HepG2 (cell line): Measurements from ENCODE around the gene MRAP. TPM values are rescaled to one million over a fixed set of nuclear protein-coding genes. Genes with fewer than 3 reads are reported as not detected.

ENCODE experiments used
- ATAC-seq: fragments of 200-7000 bp; cut with Tn5 transposase; 3 replicates; pipeline ENCODE4 v1.9.1; 2020; ENCODE audit warnings: mild to moderate bottlenecking, moderate library complexity
- BruUV-seq: library from RNA; stranded (reverse); fragments of 400-500 nt; replicated peaks from 2 replicates; lab custom pipeline; 2021; lab: Mats Ljungman, UMichigan
- CTCF ChIA-PET: fragments of 300-600 bp; formaldehyde crosslinking; extraction: SDS; loops from one replicate; lab custom pipeline; 2021; ENCODE audit warnings: low total read pairs, inconsistent platforms, low intra/inter-chr PET ratio; lab: Yijun Ruan, JAX
- POLR2A ChIA-PET: fragments of 350-600 bp; sonication (Branson Sonifier 250); formaldehyde crosslinking; loops from one replicate; lab custom pipeline; 2020; ENCODE audit warnings: antibody characterized with exemption, inconsistent platforms; lab: Yijun Ruan, JAX
- DNase-seq: peaks from one replicate; pipeline ENCODE4 v3.0.0-alpha.2; 2015; ENCODE audit warnings: low spot score
- FAIRE-seq: peaks from 3 replicates; lab custom pipeline; 2011; peaks lifted over from hg19 to GRCh38; lab: Jason Lieb, UNC
- H2AFZ ChIP-seq: one replicate; pipeline ENCODE4 v1.6.1; 2011; ENCODE audit warnings: low read length, inconsistent platforms
- H3K27ac ChIP-seq: fragments of 300-600 bp; 3 replicates; pipeline ENCODE4 v1.8.0; 2011; ENCODE audit warnings: mixed run types, mild to moderate bottlenecking, mixed read lengths, low read length, inconsistent platforms; ENCODE audit not compliant: insufficient read depth; ENCODE audit errors: extremely low read length
- H3K27me3 ChIP-seq, 2 experiments: fragments of 200-600 bp in 1 of 2; 2 replicates in 1 of 2; 3 replicates in 1 of 2; pipeline versions ENCODE4 v1.6.0 to v1.8.0; 2011; ENCODE audit warnings: low read length in 2 of 2, mild to moderate bottlenecking in 2 of 2, moderate library complexity in 2 of 2, inconsistent platforms in 1 of 2; ENCODE audit not compliant: insufficient read depth in 2 of 2, control insufficient read depth in 1 of 2
- H3K36me3 ChIP-seq, 2 experiments: fragments of 200-600 bp in 1 of 2; replicated peaks in 1 of 2; 2 replicates in 1 of 2; 3 replicates in 1 of 2; pipeline versions ENCODE4 v1.5.1 to v1.8.0; 2011; ENCODE audit warnings: low read length in 2 of 2, inconsistent platforms in 1 of 2; ENCODE audit not compliant: insufficient read depth in 2 of 2, control insufficient read depth in 1 of 2
- H3K4me1 ChIP-seq: 2 replicates; pipeline ENCODE4 v1.5.1; 2012; ENCODE audit warnings: low read length, inconsistent platforms; ENCODE audit not compliant: insufficient read depth
- H3K4me2 ChIP-seq: 2 replicates; pipeline ENCODE4 v1.6.0; 2011; ENCODE audit warnings: low read depth, low read length, inconsistent platforms
- H3K4me3 ChIP-seq, 3 experiments: fragments of 200-600 bp in 1 of 3; sonication (generic), shearing (Covaris generic) in 1 of 3; replicated peaks in 1 of 3; 2 replicates each; pipeline ENCODE4 v1.5.1; 2011 to 2016; ENCODE audit warnings: low read length in 3 of 3, inconsistent platforms in 2 of 3, low read depth in 2 of 3, mild to moderate bottlenecking in 2 of 3, control low read depth in 1 of 3, mixed read lengths in 1 of 3; ENCODE audit not compliant: insufficient read depth in 1 of 3
- H3K79me2 ChIP-seq: one replicate; pipeline ENCODE4 v1.6.1; 2011; ENCODE audit warnings: low read length, inconsistent platforms; ENCODE audit not compliant: insufficient read depth
- H3K9ac ChIP-seq: 2 replicates; pipeline ENCODE4 v1.6.0; 2011; ENCODE audit warnings: mild to moderate bottlenecking, low read depth, low read length, inconsistent platforms; ENCODE audit not compliant: insufficient read depth
- H3K9me3 ChIP-seq: 2 replicates; pipeline ENCODE4 v1.5.1; 2012; ENCODE audit warnings: mild to moderate bottlenecking, low read length
- H4K20me1 ChIP-seq: 2 replicates; pipeline ENCODE4 v1.6.0; 2011; ENCODE audit warnings: inconsistent platforms, mild to moderate bottlenecking, low read length, moderate library complexity; ENCODE audit not compliant: insufficient read depth
- EP300 ChIP-seq, 3 experiments: sonication (generic) in 1 of 3; formaldehyde crosslinking in 1 of 3; IDR thresholded peaks; 2 replicates each; pipeline versions ENCODE4 v1.5.1 to v1.6.1; 2011 to 2020; ENCODE audit warnings: low read depth in 2 of 3, low read length in 2 of 3, borderline replicate concordance in 1 of 3, improper control_type of control experiment in 1 of 3, mild to moderate bottlenecking in 1 of 3, missing genetic modification reagents in 1 of 3, moderate library complexity in 1 of 3
- FLYWCH1 ChIP-seq: sonication (generic); formaldehyde crosslinking; IDR thresholded peaks from 2 replicates; pipeline ENCODE4 v1.8.1; 2023; ENCODE audit warnings: mild to moderate bottlenecking, missing genetic modification reagents
- KDM4B ChIP-seq: sonication (generic); formaldehyde crosslinking; IDR thresholded peaks from 2 replicates; pipeline ENCODE4 v1.4.0; 2020; ENCODE audit warnings: missing genetic modification reagents
- LCORL ChIP-seq, 2 experiments: fragments of 450-650 bp in 1 of 2; sonication (generic) in 1 of 2; formaldehyde crosslinking in 1 of 2; IDR thresholded peaks; 2 replicates each; pipeline versions ENCODE4 v1.5.0 to v1.6.1; 2017 to 2020; ENCODE audit warnings: antibody characterized with exemption in 1 of 2, missing genetic modification reagents in 1 of 2
- MAFF ChIP-seq: IDR thresholded peaks from 2 replicates; pipeline ENCODE4 v1.6.1; 2011; ENCODE audit warnings: low read depth, low read length, improper control_type of control experiment
- RARG ChIP-seq: sonication (generic); formaldehyde crosslinking; IDR thresholded peaks from 2 replicates; pipeline ENCODE4 v1.4.0; 2020; ENCODE audit warnings: low read depth, mild to moderate bottlenecking, missing genetic modification reagents
- SIN3B ChIP-seq: fragments of 150-350 bp; IDR thresholded peaks from 2 replicates; pipeline ENCODE4 v1.6.1; 2014; ENCODE audit warnings: low read length
- TCF7 ChIP-seq: sonication (generic); IDR thresholded peaks from 2 replicates; pipeline ENCODE4 v1.6.1; 2016; ENCODE audit warnings: antibody characterized with exemption, low read depth
- TP53 ChIP-seq: sonication (generic); formaldehyde crosslinking; conservative IDR thresholded peaks from 2 replicates; pipeline ENCODE4 v1.4.0; 2020; ENCODE audit warnings: missing genetic modification reagents
- WIZ ChIP-seq: sonication (generic); formaldehyde crosslinking; IDR thresholded peaks from 2 replicates; pipeline ENCODE4 v1.5.1; 2020; ENCODE audit warnings: mild to moderate bottlenecking, missing genetic modification reagents
- ZNF205 ChIP-seq: IDR thresholded peaks from 2 replicates; pipeline ENCODE4 v1.6.1; 2018; ENCODE audit warnings: missing biosample characterization, missing genetic modification reagents
- ZNF264 ChIP-seq: sonication (generic); formaldehyde crosslinking; IDR thresholded peaks from 2 replicates; pipeline ENCODE4 v1.4.0; 2020; ENCODE audit warnings: missing genetic modification reagents
- ZNF775 ChIP-seq: sonication (generic); formaldehyde crosslinking; IDR thresholded peaks from 2 replicates; pipeline ENCODE4 v1.4.0; 2020; ENCODE audit warnings: missing genetic modification reagents, mild to moderate bottlenecking, moderate library complexity, borderline replicate concordance
- WGBS: methylation state at CpG from one replicate; pipeline ENCODE4 v1.1.6; 2017; ENCODE audit warnings: low lambda C conversion rate; 5-methylcytosine and 5-hydroxymethylcytosine counted together
- in situ Hi-C: cut with HindIII; loops from 2 replicates; pipeline ENCODE4 v1.10.0; 2017; ENCODE audit warnings: low pct_unique_long_range_greater_than_20kb; ENCODE audit not compliant: extremely low pct_ligation_motif_present
- intact Hi-C: fragments of 100-400 bp; cut with micrococcal nuclease; formaldehyde crosslinking; loops from one replicate; pipeline ENCODE4 v1.10.0; 2022; ENCODE audit not compliant: unreplicated experiment
- polyA plus RNA-seq, 8 experiments: library from polyadenylated mRNA; depleted of rRNA in 3 of 8; stranded (reverse) in 7 of 8; unstranded in 1 of 8; fragments of >200 nt; fragmentation: Illumina TruSeq in 4 of 8; extraction: Trizol in 4 of 8; gene quantifications; 2 replicates each; pipeline versions ENCODE4 v1.2.1 to v1.2.3, GENCODE V29; 2011 to 2016; ENCODE audit warnings: low read depth in 4 of 8, missing spikeins in 1 of 8, mixed read lengths in 1 of 8; ENCODE audit not compliant: insufficient read depth in 1 of 8
- total RNA-seq, 5 experiments: library from RNA; depleted of rRNA; stranded (reverse); fragments of >200 nt; fragmentation: Illumina TruSeq; extraction: Trizol; gene quantifications; 2 replicates each; pipeline ENCODE4 v1.2.3, GENCODE V29; 2016; ENCODE audit warnings: low read depth in 1 of 5
- TF ChIP-seq, protein P1 (sequence below): sonication (generic); formaldehyde crosslinking; conservative IDR thresholded peaks from 2 replicates; pipeline ENCODE4 v1.8.0; 2022; ENCODE audit warnings: low read depth, missing genetic modification reagents

MRAP gene
- total and polyA plus RNA-seq, 2 of the 13 experiments (the other 11 are each of a cell fraction or from before 2014, with no cell fraction given) = 0.46 to 1.2 TPM

DNA sequence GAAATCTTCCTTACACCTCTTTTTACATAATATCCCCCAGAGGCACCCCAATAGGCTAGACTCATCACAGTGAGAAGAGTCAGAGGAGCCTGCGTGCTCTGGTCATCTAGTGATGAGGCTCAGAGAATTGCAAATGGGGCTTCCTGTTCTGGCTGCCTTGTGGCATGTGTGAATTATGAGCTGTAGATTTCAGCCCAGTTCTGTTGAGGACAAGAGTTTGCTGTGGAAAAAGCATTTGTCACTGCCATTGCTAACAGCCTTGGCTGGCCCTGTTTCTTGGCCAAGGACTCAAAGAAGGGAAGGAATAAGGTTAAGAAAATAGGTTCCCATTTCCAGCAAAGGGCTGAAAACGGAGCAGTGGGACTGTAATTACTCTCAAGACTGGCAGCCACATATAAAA, 30.7 kb downstream of the MRAP start:
- 98% methylated on average over 2 of the region's 2 CpGs for WGBS
- DNase-seq = no peak
- H3K9ac ChIP-seq = no peak overlapping the region
- no peaks in the 10 kb centered on the region for H3K9me3 ChIP-seq
- H3K4me2 ChIP-seq = no peak overlapping the region
- POLR2A ChIA-PET = no interaction called here
- no peak for ATAC-seq
- peak overlapping the region; percentile 17 for H3K27ac ChIP-seq
- H3K4me3 ChIP-seq = no peak overlapping the region
- FAIRE-seq = no peak
- no peaks in the 10 kb centered on the region for H4K20me1 ChIP-seq
- intact Hi-C loops = no loop called here
- CTCF ChIA-PET = no interaction called here
- H3K36me3 ChIP-seq = peaks cover 20 to 44% of the 10 kb centered on the region in 2 experiments
- no peak overlapping the region for H2AFZ ChIP-seq
- in situ Hi-C loops = no loop called here
- H3K4me1 ChIP-seq = peaks cover 47% of the 10 kb centered on the region
- TF ChIP-seq, protein P1, sequence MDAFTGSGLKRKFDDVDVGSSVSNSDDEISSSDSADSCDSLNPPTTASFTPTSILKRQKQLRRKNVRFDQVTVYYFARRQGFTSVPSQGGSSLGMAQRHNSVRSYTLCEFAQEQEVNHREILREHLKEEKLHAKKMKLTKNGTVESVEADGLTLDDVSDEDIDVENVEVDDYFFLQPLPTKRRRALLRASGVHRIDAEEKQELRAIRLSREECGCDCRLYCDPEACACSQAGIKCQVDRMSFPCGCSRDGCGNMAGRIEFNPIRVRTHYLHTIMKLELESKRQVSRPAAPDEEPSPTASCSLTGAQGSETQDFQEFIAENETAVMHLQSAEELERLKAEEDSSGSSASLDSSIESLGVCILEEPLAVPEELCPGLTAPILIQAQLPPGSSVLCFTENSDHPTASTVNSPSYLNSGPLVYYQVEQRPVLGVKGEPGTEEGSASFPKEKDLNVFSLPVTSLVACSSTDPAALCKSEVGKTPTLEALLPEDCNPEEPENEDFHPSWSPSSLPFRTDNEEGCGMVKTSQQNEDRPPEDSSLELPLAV (CRISPR knock-in tag) = no peak
- no peak for TF ChIP-seq WIZ (CRISPR knock-in tag)
- TF ChIP-seq MAFF = no peak
- TF ChIP-seq LCORL (IDR thresholded peaks at IDR 0.05) = no peak
- TF ChIP-seq LCORL (CRISPR knock-in tag; IDR thresholded peaks at IDR 0.05) = no peak
- no peak for TF ChIP-seq SIN3B
- no peak for TF ChIP-seq ZNF205 (CRISPR knock-in tag)
- no peak for TF ChIP-seq TCF7
- no peak for TF ChIP-seq FLYWCH1 (CRISPR knock-in tag)
- TF ChIP-seq TP53 (CRISPR knock-in tag) = no peak
- no peak for TF ChIP-seq RARG
- no peak for TF ChIP-seq ZNF264 (CRISPR knock-in tag)
- TF ChIP-seq KDM4B (CRISPR knock-in tag) = no peak
- TF ChIP-seq ZNF775 (CRISPR knock-in tag) = no peak
- TF ChIP-seq EP300 (IDR thresholded peaks at IDR 0.05; ENCODE audit: low read depth in 2 of 2, low read length in 2 of 2) = no peak
- TF ChIP-seq EP300 (CRISPR knock-in tag; IDR thresholded peaks at IDR 0.05; ENCODE audit: borderline replicate concordance) = no peak
- no peaks in the 10 kb centered on the region for H3K27me3 ChIP-seq
- no TSS peak for BruUV-seq
- H3K79me2 ChIP-seq = no peaks in the 10 kb centered on the region
